T-helper 2 cell (primary cell): ENCODE results near the gene NLRC3.

ENCODE experiments used
- DNase-seq, 5 experiments: peaks; one replicate each; pipeline versions ENCODE4 v3.0.0 to v3.0.0-alpha.2; 2012 to 2022

The NLRC3 gene

DNA sequence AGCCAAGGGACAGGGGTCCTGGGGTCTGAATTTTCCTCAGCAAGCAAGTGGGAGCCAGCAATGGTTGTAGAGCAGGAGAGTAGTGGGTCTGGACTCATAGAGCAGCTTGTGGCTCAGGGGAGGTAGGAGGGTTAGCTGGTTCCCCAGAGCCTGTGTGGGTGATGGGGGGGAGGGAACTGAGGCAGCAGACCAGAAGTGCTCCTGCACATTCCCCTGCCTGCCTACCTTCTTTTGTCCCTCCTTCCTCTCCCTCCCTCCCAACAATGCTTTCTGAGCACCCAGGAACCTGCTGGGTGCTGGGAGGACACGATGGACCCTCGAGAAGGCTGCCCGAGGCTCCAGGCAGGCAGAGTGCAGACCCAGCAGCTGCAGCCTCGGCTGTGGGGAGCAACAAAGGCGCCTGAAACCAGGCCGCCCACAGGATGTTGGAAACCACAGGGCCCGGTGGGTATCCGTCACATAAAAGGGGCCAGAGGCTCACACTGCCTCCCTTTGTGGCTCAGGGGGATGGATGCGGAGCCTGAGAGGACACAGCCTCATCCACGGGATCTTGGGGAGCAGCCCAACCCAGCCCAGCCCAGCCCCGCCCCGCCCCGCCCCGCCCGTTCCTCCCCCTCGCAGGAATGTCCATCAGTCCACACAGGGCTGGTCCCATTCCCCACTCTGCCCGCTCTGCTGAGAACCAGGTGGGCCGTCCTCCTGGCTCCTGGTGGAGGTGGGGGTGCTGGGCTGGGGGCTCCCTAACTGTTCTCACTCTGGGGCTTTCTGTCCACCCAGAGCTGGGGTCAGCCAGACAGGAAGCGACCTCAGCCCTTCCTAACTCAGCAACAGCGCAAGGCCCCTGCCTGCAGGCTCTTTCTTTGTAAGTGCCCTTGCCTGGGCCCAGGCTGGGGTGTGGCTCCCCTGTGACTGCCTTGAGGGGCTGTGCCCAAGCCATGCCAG is 1.7 kb upstream of the NLRC3 start:
- peak in 4 of 5 experiments; percentile 24 to 92 (median 54) for DNase-seq

DNA sequence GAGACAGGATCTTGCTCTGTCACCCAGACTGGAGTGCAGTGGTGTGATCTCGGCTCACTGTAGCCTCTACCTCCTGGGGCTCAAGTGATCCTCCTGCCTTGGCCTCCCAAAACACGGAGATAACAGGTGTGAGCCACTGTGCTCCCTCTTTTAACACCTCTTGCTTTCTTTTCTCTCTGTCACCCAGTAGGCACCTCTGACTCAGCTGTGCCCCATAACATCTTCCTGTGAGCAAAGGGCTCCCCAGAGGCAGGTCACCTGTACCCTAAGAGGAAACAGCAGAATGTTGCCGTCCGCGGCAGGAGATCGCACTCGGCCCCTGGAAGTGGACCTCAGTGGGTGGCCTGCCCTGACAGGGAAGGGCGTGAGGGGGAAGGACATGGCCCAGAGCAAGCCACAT is 918 bp upstream of the NLRC3 start:
- peak in 2 of 5 experiments; percentile 60 to 79 for DNase-seq

DNA sequence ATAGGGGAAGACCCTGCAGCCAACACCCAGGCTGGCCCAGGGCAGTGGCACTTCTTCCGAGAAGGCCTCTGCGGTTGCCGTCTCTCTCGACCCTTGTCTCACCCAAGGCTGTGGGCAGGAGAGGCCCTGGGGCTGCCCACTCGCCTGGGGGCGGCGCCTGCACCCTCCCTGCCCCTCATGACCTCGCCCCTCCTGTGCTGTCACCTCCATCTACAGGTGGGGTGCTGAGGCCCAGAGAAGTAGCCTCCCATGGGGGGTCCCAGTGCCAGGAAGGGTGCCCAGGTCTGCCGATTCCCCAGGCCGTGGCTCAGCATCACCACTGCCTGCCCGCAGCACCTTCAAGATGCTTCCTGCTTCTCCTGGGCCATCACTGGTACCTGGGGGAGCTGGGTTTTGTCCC is 992 bp downstream of the NLRC3 start:
- DNase-seq = peak in 2 of 5 experiments; percentile 7 to 35

- no peak for DNase-seq
These were observed 1.7 kb downstream of the NLRC3 start for GRCh38 chr16:3575491-3575890.

GRCh38 chr16:3574195-3574594 is 3.0 kb downstream of the NLRC3 start:
- DNase-seq = no peak

- no peak for DNase-seq
These were observed 3.9 kb downstream of the NLRC3 start for GRCh38 chr16:3573146-3573815.

DNA sequence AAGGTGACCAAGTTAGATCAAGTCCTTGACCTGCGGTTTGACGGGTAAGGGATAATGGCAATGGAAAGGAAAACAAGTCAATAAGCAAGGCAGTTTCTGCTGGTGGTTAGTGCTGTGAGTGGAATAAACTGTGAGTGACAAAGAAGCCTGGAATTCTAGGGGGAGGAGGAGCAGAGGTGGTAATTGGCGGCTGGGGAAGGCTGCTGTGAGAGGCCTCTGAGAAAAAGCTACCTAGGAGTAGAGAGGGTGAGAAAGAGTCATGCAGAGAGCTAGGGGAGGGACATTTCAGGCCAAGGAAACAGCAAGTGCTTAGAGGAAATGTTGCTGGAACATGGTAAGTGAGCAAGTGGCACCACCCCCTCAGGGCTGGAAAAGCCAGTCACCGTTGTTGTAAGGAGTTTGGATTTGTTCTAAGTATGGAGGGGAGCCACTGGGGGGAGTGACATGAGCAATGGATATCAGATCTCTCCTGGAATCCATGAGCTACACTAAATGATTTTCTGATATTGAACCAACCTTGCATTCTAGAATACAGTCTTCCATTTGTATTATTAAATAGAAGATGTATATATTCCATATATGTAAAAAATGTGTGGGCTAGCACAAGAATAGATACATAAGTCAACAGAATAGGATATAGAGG is 6.7 kb downstream of the NLRC3 start:
- DNase-seq = no peak

GRCh38 chr16:3569851-3570250 is 7.4 kb downstream of the NLRC3 start:
- no peak for DNase-seq

DNA sequence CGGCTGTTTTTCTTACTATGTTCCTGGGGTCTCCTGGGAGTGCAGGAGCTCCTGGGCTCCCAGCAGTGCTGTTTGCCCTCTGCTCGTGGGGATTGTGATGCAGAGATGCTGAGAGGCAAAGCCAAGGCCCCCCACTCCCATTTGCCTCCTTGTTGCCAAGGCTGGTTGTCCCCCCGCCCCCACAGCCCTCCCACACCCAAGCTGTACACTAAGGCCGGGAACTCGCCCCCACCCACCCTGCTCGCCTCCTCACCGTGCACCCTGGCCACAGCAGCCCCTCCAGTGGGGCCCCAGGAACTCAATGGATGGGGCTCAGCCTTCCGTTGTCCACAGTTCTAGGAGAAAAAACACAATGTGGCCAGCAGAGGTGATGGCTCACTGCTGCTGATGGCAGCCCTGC is 10.2 kb downstream of the NLRC3 start:
- no peak for DNase-seq

DNA sequence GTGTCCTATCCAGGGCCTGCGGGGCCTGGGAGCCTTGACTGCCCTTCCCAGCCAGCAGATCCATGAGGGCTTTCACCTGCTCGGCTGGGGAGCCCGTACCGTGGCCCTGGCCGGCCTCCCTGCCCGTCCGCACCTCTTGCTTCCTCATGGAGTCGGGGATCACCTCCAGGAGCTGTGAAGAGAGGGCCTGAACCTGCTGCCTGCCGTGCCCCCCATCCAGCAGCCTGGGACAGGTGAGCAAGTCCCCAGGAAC is 12.4 kb downstream of the NLRC3 start:
- no peak for DNase-seq

GRCh38 chr16:3564130-3564888 is 12.9 kb downstream of the NLRC3 start:
- no peak for DNase-seq

- DNase-seq = no peak
These were observed 14.2 kb downstream of the NLRC3 start for GRCh38 chr16:3562914-3563480.

- no peak for DNase-seq
These were observed 15.6 kb downstream of the NLRC3 start for GRCh38 chr16:3561626-3562025.

DNA sequence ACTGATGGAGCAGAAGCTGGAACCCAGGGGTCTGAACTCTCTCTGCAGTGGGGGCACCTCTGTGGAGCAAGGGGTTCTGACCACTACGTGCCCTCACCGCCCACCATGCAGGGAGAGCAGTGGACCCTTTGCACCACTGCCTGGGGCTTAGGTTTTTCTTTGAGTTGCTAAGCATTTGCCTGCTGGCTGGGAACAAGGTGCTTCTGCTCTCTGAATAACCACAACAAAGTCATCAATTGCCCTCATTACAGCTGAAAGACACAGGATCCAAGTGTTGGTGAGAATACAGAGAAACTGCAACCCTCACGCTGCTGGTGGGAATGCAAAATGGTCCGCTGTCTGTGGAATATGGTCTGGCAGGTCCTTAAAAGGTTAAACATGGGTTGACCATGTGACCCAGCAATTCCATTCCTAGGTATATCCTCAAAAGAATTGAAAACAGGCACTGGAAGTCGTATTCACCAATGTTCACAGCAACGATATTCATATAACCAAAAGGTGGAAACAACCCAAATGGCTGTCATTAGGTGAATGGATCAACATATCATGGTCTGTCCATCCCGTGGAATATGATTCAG is 22.8 kb downstream of the NLRC3 start:
- no peak for DNase-seq

- DNase-seq = no peak
These were observed 23.9 kb downstream of the NLRC3 start for GRCh38 chr16:3553138-3553923.

DNA sequence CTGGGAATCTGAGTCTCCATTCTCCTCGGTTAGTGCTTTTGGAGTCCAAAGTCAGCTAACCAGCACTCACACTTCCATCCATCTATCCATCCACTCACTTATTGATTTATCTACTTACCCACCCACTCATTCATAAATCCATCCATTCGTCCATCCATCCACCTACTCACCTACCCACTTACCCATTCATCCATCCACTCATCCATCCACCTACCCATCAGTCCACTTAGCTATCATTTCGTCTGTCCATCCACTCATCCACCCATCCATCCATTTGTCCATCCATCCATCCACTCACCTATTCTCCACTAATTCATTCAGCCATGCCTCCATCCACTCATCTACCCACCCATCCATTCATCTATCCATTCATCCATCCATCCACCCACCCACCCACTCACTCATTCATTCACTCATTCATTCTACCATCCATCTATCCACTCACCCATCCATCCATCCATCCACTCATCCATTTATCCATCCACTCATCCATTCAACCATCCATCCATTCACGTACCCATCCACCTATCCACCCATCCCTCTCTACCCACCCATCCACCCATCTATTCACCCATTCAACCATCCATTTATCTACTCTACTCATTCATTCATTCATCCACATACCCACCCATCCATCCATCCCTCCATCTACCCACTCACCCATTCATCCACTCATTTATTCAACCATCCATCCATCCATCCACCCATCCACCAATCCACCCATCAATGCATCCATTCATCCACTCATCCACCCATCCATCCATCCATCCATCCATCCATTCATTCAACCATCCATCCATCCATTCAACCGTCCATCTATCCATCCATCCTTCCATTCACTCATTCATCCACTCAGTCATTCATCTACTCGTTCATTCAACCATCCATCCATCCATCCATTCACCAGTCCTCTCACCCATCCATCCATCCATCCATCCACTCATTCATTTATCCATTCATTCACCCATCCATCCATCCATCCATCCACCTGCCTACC is 26.1 kb downstream of the NLRC3 start:
- DNase-seq = no peak

- DNase-seq = no peak
These were observed 27.3 kb downstream of the NLRC3 start for GRCh38 chr16:3549906-3550305.

GRCh38 chr16:3548859-3549258 is 28.3 kb downstream of the NLRC3 start:
- DNase-seq = no peak

DNA sequence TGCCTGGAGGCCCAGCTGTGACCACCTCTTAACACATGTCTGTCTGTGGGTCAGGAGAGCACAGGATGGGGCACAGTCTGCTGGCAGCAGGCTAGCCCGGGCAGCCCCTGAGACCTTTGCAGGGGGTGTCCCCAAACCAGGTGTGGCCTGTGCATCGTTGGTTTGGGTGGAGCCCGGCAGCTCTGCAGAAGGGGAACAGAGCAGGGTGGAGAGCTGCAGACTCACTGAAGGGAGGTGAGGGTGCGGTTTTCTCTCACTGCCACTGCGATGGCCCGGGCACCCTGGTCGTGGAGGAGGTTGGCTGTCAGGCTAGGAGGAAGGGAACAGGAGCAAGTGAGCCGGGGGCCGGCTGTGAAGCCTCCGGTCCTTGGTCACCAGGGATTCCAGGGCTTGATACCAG is 28.8 kb downstream of the NLRC3 start:
- no peak for DNase-seq

GRCh38 chr16:3546986-3547682 is 30.1 kb downstream of the NLRC3 start:
- DNase-seq = no peak
